DND-41 (cell line): ENCODE data around the gene TRERF1.

Experiments
- CTCF ChIP-seq: IDR thresholded peaks from 2 replicates; pipeline ENCODE4 v1.5.1; 2012; ENCODE audit warnings: borderline replicate concordance, low read length, moderate library complexity, mild to moderate bottlenecking; ENCODE audit not compliant: poor library complexity, severe bottlenecking; ENCODE audit errors: extremely low read depth
- EZH2 ChIP-seq: IDR thresholded peaks from 3 replicates; pipeline ENCODE4 v1.6.1; 2012; ENCODE audit warnings: borderline replicate concordance, low read depth, mild to moderate bottlenecking, moderate library complexity, low read length, inconsistent platforms; ENCODE audit not compliant: severe bottlenecking

DNA sequence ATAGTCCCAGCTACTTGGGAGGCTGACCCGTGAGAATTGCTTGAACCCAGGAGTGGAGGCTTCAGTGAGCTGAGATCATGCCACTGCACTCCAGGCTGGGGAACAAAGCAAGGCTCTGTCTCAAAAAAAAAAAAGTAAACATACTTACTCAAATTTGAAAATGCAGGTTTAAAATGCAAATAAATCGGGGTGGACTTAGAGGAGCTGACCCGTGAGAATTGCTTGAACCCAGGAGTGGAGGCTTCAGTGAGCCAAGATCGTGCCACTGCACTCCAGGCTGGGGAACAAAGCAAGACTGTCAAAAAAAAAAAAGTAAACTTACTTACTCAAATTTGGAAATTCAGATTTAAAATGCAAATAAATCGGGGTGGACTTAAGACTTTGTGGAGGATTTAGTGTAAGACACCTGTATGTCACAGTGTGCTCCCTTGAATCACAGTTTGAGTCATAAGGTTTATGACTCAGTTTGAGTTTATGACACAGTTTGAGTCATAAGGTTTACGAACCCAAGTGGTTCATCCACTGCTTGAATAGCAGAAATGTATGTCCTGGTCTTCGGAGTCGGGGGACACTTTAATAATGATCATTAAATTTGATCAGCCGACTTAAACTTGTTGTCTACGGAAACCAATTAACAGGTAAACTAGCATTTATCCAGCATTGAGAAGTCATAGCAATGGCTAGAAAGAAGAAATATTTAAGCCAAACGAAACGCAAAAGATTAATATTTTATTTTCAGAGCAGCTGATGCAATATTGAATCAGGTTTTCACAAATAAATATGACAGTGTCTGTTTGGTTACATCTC is 227.3 kb downstream of the TRERF1 start:
- no peak for TF ChIP-seq CTCF
- TF ChIP-seq EZH2 = no peak
